T-helper 1 cell treated with Interleukin-12 subunit alpha and Interleukin-12 subunit beta and Interleukin-4 antibody, amounts not matched to agents 30 μg/mL and 1 μg/mL, for 36 hours (primary cell): Measurements from ENCODE around the gene ZNF600.
A peak's percentile ranks its signal among the peaks of the same experiment; 100 is the strongest.
"Not testable (repeated sequence)": the region's sequence is repeated elsewhere in the genome, so short reads cannot be mapped to it uniquely, and the experiment has no call there.

ENCODE experiments used
- H3K27ac Mint-ChIP-seq: one replicate; pipeline ENCODE4 v1.8.0; 2021; ENCODE audit warnings: mild to moderate bottlenecking, mixed read lengths
- H3K27me3 Mint-ChIP-seq: one replicate; pipeline ENCODE4 v1.8.0; 2021; ENCODE audit warnings: low read depth, mixed read lengths
- H3K36me3 Mint-ChIP-seq: one replicate; pipeline ENCODE4 v1.8.0; 2021; ENCODE audit warnings: low read depth, mixed read lengths
- H3K4me1 Mint-ChIP-seq: one replicate; pipeline ENCODE4 v1.8.0; 2021; ENCODE audit warnings: low read depth, mixed read lengths
- H3K4me3 Mint-ChIP-seq: one replicate; pipeline ENCODE4 v1.8.0; 2021; ENCODE audit warnings: mild to moderate bottlenecking, moderate library complexity, mixed read lengths
- H3K9me3 Mint-ChIP-seq: one replicate; pipeline ENCODE4 v1.8.0; 2021; ENCODE audit warnings: mixed read lengths

The ZNF600 gene

GRCh38 chr19:52786464-52787354, at the start of gene ZNF600:
TSS of gene ZNF600 (minus strand) at chr19:52786791. CDS start at chr19:52778888, 7,903 bp downstream.
- H3K27ac Mint-ChIP-seq, result peak within 1 kb of the TSS; percentile 72
- peak within 1 kb of the TSS; percentile 90 for H3K4me3 Mint-ChIP-seq
- H3K36me3 Mint-ChIP-seq, result peaks cover 31% of the 10 kb centered on the region
- peaks cover 18% of the 10 kb centered on the region for H3K4me1 Mint-ChIP-seq
- H3K9me3 Mint-ChIP-seq, result peaks cover 55% of the 10 kb centered on the region
- H3K27me3 Mint-ChIP-seq, result not testable (repeated sequence)

GRCh38 chr19:52834289-52834688, 47.7 kb upstream of the ZNF600 start:
- peaks cover 34% of the 10 kb centered on the region for H3K36me3 Mint-ChIP-seq
- H3K27ac Mint-ChIP-seq, H3K4me1 Mint-ChIP-seq, H3K4me3 Mint-ChIP-seq, H3K27me3 Mint-ChIP-seq: not testable (repeated sequence)
- H3K9me3 Mint-ChIP-seq, result peaks cover 67% of the 10 kb centered on the region

- not testable (repeated sequence) for H3K4me1 Mint-ChIP-seq, H3K4me3 Mint-ChIP-seq, H3K27me3 Mint-ChIP-seq, H3K27ac Mint-ChIP-seq
- Mint-ChIP-seq H3K36me3 (peaks cover 29% of the 10 kb centered on the region), H3K9me3 (peaks cover 62% of the 10 kb centered on the region)
Measured at GRCh38 chr19:52833541-52833940, 47.0 kb upstream of the ZNF600 start.

GRCh38 chr19:52829866-52830265, 43.3 kb upstream of the ZNF600 start:
- H3K9me3 Mint-ChIP-seq, result peaks cover 40% of the 10 kb centered on the region
- not testable (repeated sequence) for H3K27ac Mint-ChIP-seq, H3K4me1 Mint-ChIP-seq, H3K27me3 Mint-ChIP-seq, H3K36me3 Mint-ChIP-seq, H3K4me3 Mint-ChIP-seq

- peaks cover 33% of the 10 kb centered on the region for H3K9me3 Mint-ChIP-seq
- no peak overlapping the region for H3K27ac Mint-ChIP-seq
- H3K4me3 Mint-ChIP-seq, result no peak overlapping the region
- H3K27me3 Mint-ChIP-seq, result no peaks in the 10 kb centered on the region
- peaks cover 4% of the 10 kb centered on the region for H3K4me1 Mint-ChIP-seq
- peaks cover 6% of the 10 kb centered on the region for H3K36me3 Mint-ChIP-seq
Measured at GRCh38 chr19:52825765-52826164, 39.2 kb upstream of the ZNF600 start.

- H3K4me1 Mint-ChIP-seq, result peaks cover 10% of the 10 kb centered on the region
- H3K4me3 Mint-ChIP-seq, result no peak overlapping the region
- H3K36me3 Mint-ChIP-seq, result peaks cover 13% of the 10 kb centered on the region
- no peaks in the 10 kb centered on the region for H3K27me3 Mint-ChIP-seq
- peaks cover 29% of the 10 kb centered on the region for H3K9me3 Mint-ChIP-seq
- no peak overlapping the region for H3K27ac Mint-ChIP-seq
Measured at GRCh38 chr19:52823676-52824075, 37.1 kb upstream of the ZNF600 start.

- Mint-ChIP-seq H3K36me3 (peaks cover 30% of the 10 kb centered on the region), H3K4me3 (peak within 1 kb of the TSS; percentile 97), H3K27ac (peak within 1 kb of the TSS; percentile 83), H3K9me3 (peaks cover 33% of the 10 kb centered on the region), H3K4me1 (peaks cover 10% of the 10 kb centered on the region)
- not testable (repeated sequence) for H3K27me3 Mint-ChIP-seq
Measured at GRCh38 chr19:52821204-52821960, 34.8 kb upstream of the ZNF600 start, which contains the start of gene ZNF28. TSS of gene ZNF28 (minus strand) at chr19:52821633. CDS start at chr19:52817958, 3,675 bp downstream.

- not testable (repeated sequence) for H3K27me3 Mint-ChIP-seq
- H3K27ac Mint-ChIP-seq, result peak overlapping the region; percentile 83
- H3K4me1 Mint-ChIP-seq, result peaks cover 10% of the 10 kb centered on the region
- H3K4me3 Mint-ChIP-seq, result peak overlapping the region; percentile 97
- peaks cover 33% of the 10 kb centered on the region for H3K36me3 Mint-ChIP-seq
- H3K9me3 Mint-ChIP-seq, result peaks cover 33% of the 10 kb centered on the region
Measured at GRCh38 chr19:52820472-52821203, 34.0 kb upstream of the ZNF600 start.

GRCh38 chr19:52809801-52810200, 23.2 kb upstream of the ZNF600 start:
- H3K9me3 Mint-ChIP-seq, result peaks cover 38% of the 10 kb centered on the region
- H3K36me3 Mint-ChIP-seq, result peaks cover 68% of the 10 kb centered on the region
- no peaks in the 10 kb centered on the region for H3K4me1 Mint-ChIP-seq
- no peak overlapping the region for H3K27ac Mint-ChIP-seq
- H3K27me3 Mint-ChIP-seq, result no peaks in the 10 kb centered on the region
- H3K4me3 Mint-ChIP-seq, result no peak overlapping the region

- Mint-ChIP-seq H3K36me3 (peaks cover 77% of the 10 kb centered on the region), H3K9me3 (peaks cover 80% of the 10 kb centered on the region)
- not testable (repeated sequence) for H3K4me3 Mint-ChIP-seq, H3K27ac Mint-ChIP-seq, H3K4me1 Mint-ChIP-seq, H3K27me3 Mint-ChIP-seq
Measured at GRCh38 chr19:52799950-52800640, 13.5 kb upstream of the ZNF600 start.

- Mint-ChIP-seq H3K27ac (no peak overlapping the region), H3K4me3 (peak overlapping the region; percentile 15), H3K4me1 (peaks cover 17% of the 10 kb centered on the region), H3K36me3 (peaks cover 17% of the 10 kb centered on the region), H3K9me3 (peaks cover 58% of the 10 kb centered on the region), H3K27me3 (no peaks in the 10 kb centered on the region)
Measured at GRCh38 chr19:52789440-52789839, 2.8 kb upstream of the ZNF600 start.

GRCh38 chr19:52786078-52786463, 520 bp downstream of the ZNF600 start:
- Mint-ChIP-seq H3K27me3 (no peaks in the 10 kb centered on the region), H3K9me3 (peaks cover 52% of the 10 kb centered on the region), H3K4me3 (peak overlapping the region; percentile 90), H3K27ac (peak overlapping the region; percentile 72), H3K36me3 (peaks cover 37% of the 10 kb centered on the region), H3K4me1 (peaks cover 18% of the 10 kb centered on the region)

- Mint-ChIP-seq H3K27ac (peak overlapping the region; percentile 37), H3K4me1 (peaks cover 18% of the 10 kb centered on the region), H3K27me3 (no peaks in the 10 kb centered on the region), H3K9me3 (peaks cover 56% of the 10 kb centered on the region), H3K36me3 (peaks cover 40% of the 10 kb centered on the region), H3K4me3 (peak overlapping the region; percentile 90)
Measured at GRCh38 chr19:52785506-52785905, 1.1 kb downstream of the ZNF600 start.

- H3K27me3 Mint-ChIP-seq, H3K4me3 Mint-ChIP-seq, H3K27ac Mint-ChIP-seq: not testable (repeated sequence)
- Mint-ChIP-seq H3K4me1 (peaks cover 30% of the 10 kb centered on the region), H3K9me3 (peaks cover 61% of the 10 kb centered on the region), H3K36me3 (peaks cover 64% of the 10 kb centered on the region)
Measured at GRCh38 chr19:52782864-52783263, 3.7 kb downstream of the ZNF600 start.
